DMS153 treated with DMSO at 0.1 percent for 48 hours (cell line): ENCODE results near the gene KCNH3.

Experiments used
- DNase-seq: peaks from one replicate; lab custom pipeline; 2025; ENCODE audit not compliant: unreplicated experiment; lab: John Stamatoyannopoulos, UW

KCNH3 gene

GRCh38 chr12:49543914-49544815 lies 5.3 kb downstream of the KCNH3 start:
- no peak for DNase-seq

GRCh38 chr12:49545815-49546214 lies 7.0 kb downstream of the KCNH3 start:
- DNase-seq: no peak

GRCh38 chr12:49546481-49546880 lies 7.7 kb downstream of the KCNH3 start:
- DNase-seq: no peak

- no peak for DNase-seq
These were observed 8.4 kb downstream of the KCNH3 start for GRCh38 chr12:49547090-49547690.

- no peak for DNase-seq
These were observed 9.6 kb downstream of the KCNH3 start for GRCh38 chr12:49548481-49548821.

GRCh38 chr12:49548822-49549648 lies 10.2 kb downstream of the KCNH3 start:
- DNase-seq: peak; percentile 25

- DNase-seq: peak; percentile 47
These were observed 11.2 kb downstream of the KCNH3 start for GRCh38 chr12:49549735-49550692.

GRCh38 chr12:49550693-49551252 lies 11.9 kb downstream of the KCNH3 start:
- DNase-seq: no peak

- no peak for DNase-seq
These were observed 13.2 kb downstream of the KCNH3 start for GRCh38 chr12:49552014-49552413.

- DNase-seq: no peak
These were observed 13.6 kb downstream of the KCNH3 start for GRCh38 chr12:49552425-49552824.

- DNase-seq: no peak
These were observed 14.1 kb downstream of the KCNH3 start for GRCh38 chr12:49552899-49553298.

GRCh38 chr12:49553512-49554088 lies 14.8 kb downstream of the KCNH3 start:
- DNase-seq: peak; percentile 60

- no peak for DNase-seq
These were observed 15.4 kb downstream of the KCNH3 start for GRCh38 chr12:49554266-49554665.

- no peak for DNase-seq
These were observed 17.0 kb downstream of the KCNH3 start for GRCh38 chr12:49555631-49556390.

- no peak for DNase-seq
These were observed 17.8 kb downstream of the KCNH3 start for GRCh38 chr12:49556391-49557186.

GRCh38 chr12:49557187-49557916 lies 18.5 kb downstream of the KCNH3 start:
- no peak for DNase-seq

- DNase-seq: no peak
These were observed 19.0 kb downstream of the KCNH3 start for GRCh38 chr12:49557917-49558215.

- no peak for DNase-seq
These were observed 19.7 kb downstream of the KCNH3 start for GRCh38 chr12:49558526-49558925.
